BLaER1 treated with 17β-estradiol and CSF1 and Interleukin-3, amounts not matched to agents 10 nM and 100 nM (cell line): Measurements from ENCODE around the gene TNNC1.

ENCODE experiments used
- H3K27ac ChIP-seq, 11 experiments: shearing (Covaris generic); formaldehyde crosslinking; 2 replicates each; pipeline ENCODE4 v1.8.1; 2022
- H3K27me3 ChIP-seq, 11 experiments: shearing (Covaris generic); formaldehyde crosslinking; 2 replicates each; pipeline ENCODE4 v1.8.1; 2022
- H3K36me3 ChIP-seq, 11 experiments: shearing (Covaris generic); formaldehyde crosslinking; 2 replicates each; pipeline ENCODE4 v1.8.1; 2022
- H3K4me1 ChIP-seq, 10 experiments: shearing (Covaris generic); formaldehyde crosslinking; 2 replicates each; pipeline ENCODE4 v1.8.1; 2022
- H3K4me2 ChIP-seq, 11 experiments: shearing (Covaris generic); formaldehyde crosslinking; 2 replicates each; pipeline ENCODE4 v1.8.1; 2022
- H3K4me3 ChIP-seq, 10 experiments: shearing (Covaris generic); formaldehyde crosslinking; 2 replicates each; pipeline ENCODE4 v1.8.1; 2022
- H3K9ac ChIP-seq, 11 experiments: shearing (Covaris generic); formaldehyde crosslinking; 2 replicates each; pipeline ENCODE4 v1.8.1; 2022
- H3K9me3 ChIP-seq, 11 experiments: shearing (Covaris generic); formaldehyde crosslinking; replicated peaks in 1 of 11; 2 replicates each; pipeline ENCODE4 v1.8.1; 2022
- H4K20me1 ChIP-seq, 11 experiments: shearing (Covaris generic); formaldehyde crosslinking; 2 replicates each; pipeline ENCODE4 v1.8.1; 2022
- Cebpa-rat ChIP-seq, 11 experiments: shearing (Covaris generic); IDR thresholded peaks; 2 replicates each; pipeline ENCODE4 v1.8.1; 2022

Gene TNNC1

GRCh38 chr3:52452126-52452525, 1.7 kb downstream of the TNNC1 start:
- no peak overlapping the region for H3K4me3 ChIP-seq
- no peaks in the 10 kb centered on the region for H3K9me3 ChIP-seq
- H3K36me3 ChIP-seq = peaks cover 0 to 5% (median 2%) of the 10 kb centered on the region in 11 experiments; a peak in 10 of 22 replicates
- peaks cover 3 to 10% (median 8%) of the 10 kb centered on the region in 11 experiments; a peak in 14 of 22 replicates for H4K20me1 ChIP-seq
- H3K27me3 ChIP-seq = no peaks in the 10 kb centered on the region
- H3K27ac ChIP-seq = no peak overlapping the region
- H3K4me2 ChIP-seq = no peak overlapping the region
- TF ChIP-seq Cebpa-rat (IDR thresholded peaks at IDR 0.05) = no peak
- peaks cover 17 to 50% (median 35%) of the 10 kb centered on the region in 10 experiments for H3K4me1 ChIP-seq
- H3K9ac ChIP-seq = no peak overlapping the region

GRCh38 chr3:52451237-52452083, 2.4 kb downstream of the TNNC1 start:
- Histone ChIP-seq H3K27me3 (peaks cover 0 to 5% (median 2%) of the 10 kb centered on the region in 11 experiments; a peak in 14 of 22 replicates), H3K9me3 (no peaks in the 10 kb centered on the region), H3K36me3 (no peaks in the 10 kb centered on the region), H3K4me3 (no peak overlapping the region), H3K4me2 (no peak overlapping the region), H3K4me1 (peaks cover 11 to 47% (median 31%) of the 10 kb centered on the region in 10 experiments), H4K20me1 (peaks cover 0 to 9% (median 2%) of the 10 kb centered on the region in 11 experiments; a peak in 11 of 22 replicates), H3K9ac (no peak overlapping the region), H3K27ac (no peak overlapping the region)
- TF ChIP-seq Cebpa-rat (IDR thresholded peaks at IDR 0.05) = no peak

GRCh38 chr3:52450489-52451236, 3.2 kb downstream of the TNNC1 start:
- Histone ChIP-seq H3K9me3 (no peaks in the 10 kb centered on the region), H3K4me3 (no peak overlapping the region), H3K4me2 (peak overlapping the region in 4 of 11 experiments; percentile 24 to 61 (median 44); a peak in 6 of 22 replicates), H3K9ac (0 out of 22 replicates have a peak overlapping the region, but pooled peaks of 1 of the 11 experiments have one; percentile 2), H3K4me1 (peaks cover 7 to 46% (median 29%) of the 10 kb centered on the region in 10 experiments), H3K36me3 (no peaks in the 10 kb centered on the region), H3K27me3 (peaks cover 0 to 12% (median 8%) of the 10 kb centered on the region in 11 experiments; a peak in 18 of 22 replicates), H3K27ac (no peak overlapping the region), H4K20me1 (peaks cover 0 to 9% (median 0%) of the 10 kb centered on the region in 11 experiments; a peak in 3 of 22 replicates)
- TF ChIP-seq Cebpa-rat (IDR thresholded peaks at IDR 0.05) = no peak

GRCh38 chr3:52447512-52448355, 6.1 kb downstream of the TNNC1 start:
- H3K27me3 ChIP-seq = peaks cover 6 to 40% (median 24%) of the 10 kb centered on the region in 11 experiments; a peak in 21 of 22 replicates
- peak overlapping the region in 1 of 11 experiments; percentile 8; a peak in 1 of 22 replicates for H3K4me2 ChIP-seq
- H3K4me3 ChIP-seq = no peak overlapping the region
- no peaks in the 10 kb centered on the region for H3K36me3 ChIP-seq
- H4K20me1 ChIP-seq = peaks cover 0 to 34% (median 16%) of the 10 kb centered on the region in 11 experiments; a peak in 12 of 22 replicates
- no peak for TF ChIP-seq Cebpa-rat (IDR thresholded peaks at IDR 0.05)
- 0 out of 22 replicates have a peak overlapping the region, but pooled peaks of 2 of the 11 experiments have one; percentile 6 to 29 for H3K9ac ChIP-seq
- no peaks in the 10 kb centered on the region for H3K9me3 ChIP-seq
- H3K4me1 ChIP-seq = peaks cover 28 to 53% (median 44%) of the 10 kb centered on the region in 10 experiments
- H3K27ac ChIP-seq = no peak overlapping the region

- no peak for TF ChIP-seq Cebpa-rat (IDR thresholded peaks at IDR 0.05)
- no peak overlapping the region for H3K27ac ChIP-seq
- no peak overlapping the region for H3K9ac ChIP-seq
- H3K4me3 ChIP-seq = no peak overlapping the region
- peaks cover 0 to 39% (median 24%) of the 10 kb centered on the region in 11 experiments; a peak in 13 of 22 replicates for H4K20me1 ChIP-seq
- no peaks in the 10 kb centered on the region for H3K9me3 ChIP-seq
- peaks cover 33 to 59% (median 44%) of the 10 kb centered on the region in 10 experiments for H3K4me1 ChIP-seq
- peaks cover 6 to 49% (median 33%) of the 10 kb centered on the region in 11 experiments; a peak in 21 of 22 replicates for H3K27me3 ChIP-seq
- H3K4me2 ChIP-seq = peak overlapping the region in 4 of 11 experiments; percentile 6 to 28 (median 12); a peak in 3 of 22 replicates
- peaks cover 0 to 2% (median 0%) of the 10 kb centered on the region in 11 experiments; a peak in 3 of 22 replicates for H3K36me3 ChIP-seq
These were observed 7.0 kb downstream of the TNNC1 start for GRCh38 chr3:52446631-52447511.

- Histone ChIP-seq H3K4me3 (no peak overlapping the region), H3K9me3 (no peaks in the 10 kb centered on the region), H3K4me2 (peak overlapping the region in 4 of 11 experiments; percentile 7 to 77 (median 23); a peak in 1 of 22 replicates), H3K27me3 (peaks cover 6 to 56% (median 41%) of the 10 kb centered on the region in 11 experiments; a peak in 21 of 22 replicates), H3K4me1 (peaks cover 33 to 66% (median 45%) of the 10 kb centered on the region in 10 experiments), H3K36me3 (peaks cover 0 to 10% (median 0%) of the 10 kb centered on the region in 11 experiments; a peak in 5 of 22 replicates), H4K20me1 (peaks cover 0 to 42% (median 25%) of the 10 kb centered on the region in 11 experiments; a peak in 13 of 22 replicates), H3K27ac (no peak overlapping the region), H3K9ac (no peak overlapping the region; a peak in 1 of 22 replicates)
- TF ChIP-seq Cebpa-rat (IDR thresholded peaks at IDR 0.05) = no peak
These were observed 7.8 kb downstream of the TNNC1 start for GRCh38 chr3:52446042-52446441.
